ENCODE measurements around the gene OLIG1.

OLIG1 gene

GRCh38 chr21:33031152-33031911 lies 38.6 kb upstream of the OLIG1 start:
- no peak for DNase-seq

GRCh38 chr21:33032434-33033047 lies 37.4 kb upstream of the OLIG1 start:
- no peak for DNase-seq

- no peak for DNase-seq
These were observed 36.6 kb upstream of the OLIG1 start for GRCh38 chr21:33033094-33033951.

- DNase-seq, result no peak
These were observed 36.0 kb upstream of the OLIG1 start for GRCh38 chr21:33033961-33034413.

GRCh38 chr21:33035147-33035546 lies 34.8 kb upstream of the OLIG1 start:
- DNase-seq, result peak; percentile 60

- DNase-seq, result no peak
These were observed 33.3 kb upstream of the OLIG1 start for GRCh38 chr21:33036430-33037162.

GRCh38 chr21:33037501-33037900 lies 32.4 kb upstream of the OLIG1 start:
- no peak for DNase-seq

GRCh38 chr21:33039536-33039935 lies 30.4 kb upstream of the OLIG1 start:
- DNase-seq, result peak; percentile 28

- DNase-seq, result no peak
These were observed 29.7 kb upstream of the OLIG1 start for GRCh38 chr21:33040215-33040614.

- DNase-seq, result no peak
These were observed 28.0 kb upstream of the OLIG1 start for GRCh38 chr21:33041981-33042380.

- no peak for DNase-seq
These were observed 27.1 kb upstream of the OLIG1 start for GRCh38 chr21:33042812-33043211.

GRCh38 chr21:33046455-33046854 lies 23.5 kb upstream of the OLIG1 start:
- DNase-seq, result no peak

GRCh38 chr21:33047231-33047630 lies 22.7 kb upstream of the OLIG1 start:
- no peak for DNase-seq

- DNase-seq, result no peak
These were observed 18.0 kb upstream of the OLIG1 start for GRCh38 chr21:33051925-33052324.

GRCh38 chr21:33053951-33054350 lies 16.0 kb upstream of the OLIG1 start:
- no peak for DNase-seq

GRCh38 chr21:33055991-33056390 lies 13.9 kb upstream of the OLIG1 start:
- no peak for DNase-seq

GRCh38 chr21:33057385-33057940 lies 12.5 kb upstream of the OLIG1 start:
- no peak for DNase-seq

- no peak for DNase-seq
These were observed 11.4 kb upstream of the OLIG1 start for GRCh38 chr21:33058527-33058926.

GRCh38 chr21:33058957-33059356 lies 11.0 kb upstream of the OLIG1 start:
- DNase-seq, result no peak

- DNase-seq, result no peak
These were observed 10.5 kb upstream of the OLIG1 start for GRCh38 chr21:33059380-33059841.

GRCh38 chr21:33061233-33061632 lies 8.7 kb upstream of the OLIG1 start:
- DNase-seq, result no peak

GRCh38 chr21:33063375-33063883 lies 6.5 kb upstream of the OLIG1 start:
- DNase-seq, result no peak

Measured in NCI-H524 treated with DMSO at 0.1 percent for 48 hours (cell line).